HEK293 (cell line): ENCODE measurements around the gene BEND3.
A peak's percentile ranks its signal among the peaks of the same experiment; 100 is the strongest.

ENCODE experiments used
- CTCF ChIA-PET: fragments of 350-600 bp; formaldehyde crosslinking; extraction: SDS; loops from one replicate; lab custom pipeline; 2021; ENCODE audit warnings: antibody characterized with exemption; lab: Yijun Ruan, JAX
- POLR2A ChIA-PET: fragments of 300-600 bp; formaldehyde crosslinking; extraction: SDS; loops from one replicate; lab custom pipeline; 2020; ENCODE audit warnings: antibody characterized with exemption, inconsistent platforms; lab: Yijun Ruan, JAX
- H3K27ac ChIP-seq: fragments of 200-500 bp; sonication (Bioruptor generic); 2 replicates; pipeline ENCODE4 v1.5.1; 2014; ENCODE audit warnings: low read depth, low read length, control low read depth, inconsistent platforms; ENCODE audit errors: extremely low read depth
- H3K36me3 ChIP-seq, 2 experiments: fragments of 200-500 bp in 1 of 2; sonication (Bioruptor generic) in 1 of 2; 1 replicate in 1 of 2; 2 replicates in 1 of 2; pipeline ENCODE4 v1.5.1; 2014 to 2017; ENCODE audit warnings: inconsistent platforms in 2 of 2, low read length in 2 of 2; ENCODE audit not compliant: control insufficient read depth in 2 of 2, insufficient read depth in 1 of 2
- H3K4me1 ChIP-seq: fragments of 200-500 bp; sonication (Bioruptor generic); 2 replicates; pipeline ENCODE4 v1.5.1; 2014; ENCODE audit warnings: mild to moderate bottlenecking, low read length, inconsistent platforms; ENCODE audit not compliant: control insufficient read depth, insufficient read depth
- H3K4me3 ChIP-seq: 2 replicates; pipeline ENCODE4 v1.5.1; 2011; ENCODE audit warnings: low read depth, mild to moderate bottlenecking, control low read depth, low read length, moderate library complexity
- H3K9me3 ChIP-seq: fragments of 200-500 bp; sonication (Bioruptor generic); 2 replicates; pipeline ENCODE4 v1.5.1; 2014; ENCODE audit warnings: low read depth, low read length, inconsistent platforms; ENCODE audit not compliant: control insufficient read depth, insufficient read depth
- CTCF ChIP-seq: fragments of 450-650 bp; formaldehyde crosslinking; IDR thresholded peaks from 2 replicates; pipeline ENCODE4 v1.5.1; 2016; ENCODE audit warnings: missing biosample characterization, missing genetic modification characterization
- GLI2 ChIP-seq: fragments of 450-650 bp; formaldehyde crosslinking; IDR thresholded peaks from 2 replicates; pipeline ENCODE4; 2017; ENCODE audit warnings: missing biosample characterization, missing genetic modification characterization, low read depth, borderline replicate concordance
- HOXD13 ChIP-seq: sonication (generic); formaldehyde crosslinking; IDR thresholded peaks from 2 replicates; pipeline ENCODE4 v1.8.0; 2022; ENCODE audit warnings: missing genetic modification reagents, borderline replicate concordance
- PRDM2 ChIP-seq: fragments of 450-650 bp; formaldehyde crosslinking; IDR thresholded peaks from 2 replicates; pipeline ENCODE4 v1.5.1; 2016; ENCODE audit warnings: missing biosample characterization, missing genetic modification characterization, borderline replicate concordance
- PRDM4 ChIP-seq: fragments of 450-650 bp; formaldehyde crosslinking; IDR thresholded peaks from 2 replicates; pipeline ENCODE4 v1.5.1; 2017; ENCODE audit warnings: missing biosample characterization, missing genetic modification characterization
- REPIN1 ChIP-seq: fragments of 450-650 bp; formaldehyde crosslinking; IDR thresholded peaks from 2 replicates; pipeline ENCODE4 v1.5.1; 2017; ENCODE audit warnings: missing biosample characterization, missing genetic modification characterization, low read depth
- ZBTB26 ChIP-seq: fragments of 450-650 bp; formaldehyde crosslinking; optimal IDR thresholded peaks from 2 replicates; pipeline ENCODE3; 2016; ENCODE audit warnings: missing biosample characterization, mild to moderate bottlenecking, missing genetic modification characterization
- ZNF350 ChIP-seq: fragments of 450-650 bp; formaldehyde crosslinking; IDR thresholded peaks from 2 replicates; pipeline ENCODE4 v1.5.0; 2017; ENCODE audit warnings: missing biosample characterization, mild to moderate bottlenecking, missing genetic modification characterization
- ZNF416 ChIP-seq: fragments of 450-650 bp; formaldehyde crosslinking; IDR thresholded peaks from 2 replicates; pipeline ENCODE4 v1.5.1; 2016; ENCODE audit warnings: missing biosample characterization, missing genetic modification characterization
- ZNF423 ChIP-seq: fragments of 450-650 bp; formaldehyde crosslinking; IDR thresholded peaks from 2 replicates; pipeline ENCODE4 v1.5.1; 2016; ENCODE audit warnings: missing biosample characterization, missing genetic modification characterization
- ZNF513 ChIP-seq: fragments of 450-650 bp; IDR thresholded peaks from 2 replicates; pipeline ENCODE4 v1.5.1; 2018; ENCODE audit warnings: missing biosample characterization, missing genetic modification characterization
- ZNF626 ChIP-seq: fragments of 450-650 bp; sonication (Bioruptor Pico); formaldehyde crosslinking; IDR thresholded peaks from 2 replicates; pipeline ENCODE4 v1.5.1; 2018; ENCODE audit warnings: missing biosample characterization, missing genetic modification characterization, inconsistent platforms
- ZNF654 ChIP-seq: fragments of 450-650 bp; formaldehyde crosslinking; IDR thresholded peaks from 2 replicates; pipeline ENCODE4 v1.5.1; 2016; ENCODE audit warnings: low read depth, missing biosample characterization, missing genetic modification characterization
- ZNF677 ChIP-seq: fragments of 450-650 bp; IDR thresholded peaks from 2 replicates; pipeline ENCODE4 v1.5.0; 2018; ENCODE audit warnings: missing biosample characterization, mild to moderate bottlenecking, missing genetic modification characterization, moderate library complexity
- ZSCAN23 ChIP-seq: fragments of 450-650 bp; formaldehyde crosslinking; IDR thresholded peaks from 2 replicates; pipeline ENCODE4 v1.5.1; 2016; ENCODE audit warnings: missing biosample characterization, missing genetic modification characterization

Gene BEND3

GRCh38 chr6:107083047-107083768, 32.1 kb downstream of the BEND3 start:
- H3K9me3 ChIP-seq, result no peaks in the 10 kb centered on the region
- ChIA-PET CTCF (no interaction called here), POLR2A (no interaction called here)

GRCh38 chr6:107082045-107082444, 33.3 kb downstream of the BEND3 start:
- no peak overlapping the region for H3K27ac ChIP-seq
- ChIA-PET POLR2A (interaction anchor here (1.0 kb wide), 1 partner anchor 32 kb away, joined by 3 read pairs; no protein-coding TSS in a partner anchor), CTCF (interaction anchor here (1.0 to 1.9 kb wide), 4 partner anchors 9 to 84 kb away, joined by 3 to 6 read pairs (median 4); partner anchors contain the start of gene MTRES1)
- H3K4me3 ChIP-seq, result no peak overlapping the region
- H3K36me3 ChIP-seq, result peaks cover 5 to 22% of the 10 kb centered on the region in 2 experiments; a peak in 2 of 3 replicates
- TF ChIP-seq ZNF350 (tag by site-specific recombination) (no peak), CTCF (tag by site-specific recombination) (0 out of 2 replicates have a peak, but pooled peaks have one; percentile 14)
- peaks cover 7% of the 10 kb centered on the region for H3K4me1 ChIP-seq
- no peaks in the 10 kb centered on the region for H3K9me3 ChIP-seq

More at GRCh38 chr6:107083047-107083768, 32.1 kb downstream of the BEND3 start:
- Histone ChIP-seq H3K4me3 (no peak overlapping the region), H3K4me1 (peaks cover 1% of the 10 kb centered on the region), H3K36me3 (peaks cover 14 to 26% of the 10 kb centered on the region in 2 experiments; a peak in 2 of 3 replicates), H3K27ac (no peak overlapping the region)
- TF ChIP-seq PRDM4 (tag by site-specific recombination), result 0 out of 2 replicates have a peak, but pooled peaks have one; percentile 25
- no peak for TF ChIP-seq ZNF513 (tag by site-specific recombination)

- POLR2A ChIA-PET, result no interaction called here
- Histone ChIP-seq H3K27ac (no peak overlapping the region), H3K36me3 (peaks cover 0 to 14% of the 10 kb centered on the region in 2 experiments; a peak in 2 of 3 replicates), H3K4me3 (no peak overlapping the region), H3K4me1 (peaks cover 7% of the 10 kb centered on the region), H3K9me3 (no peaks in the 10 kb centered on the region)
- CTCF ChIA-PET, result interaction anchor here (0.6 to 0.9 kb wide), 5 partner anchors 11 to 1373 kb away, joined by 3 to 4 read pairs (median 4); partner anchors contain the start of gene MTRES1
- TF ChIP-seq ZNF654 (tag by site-specific recombination) (no peak), ZNF423 (tag by site-specific recombination) (no peak), ZNF626 (tag by site-specific recombination) (no peak), ZBTB26 (tag by site-specific recombination) (no peak), GLI2 (no peak), ZNF416 (tag by site-specific recombination) (no peak), HOXD13 (CRISPR knock-in tag) (no peak), ZSCAN23 (tag by site-specific recombination) (no peak), PRDM2 (no peak), REPIN1 (no peak), ZNF677 (tag by site-specific recombination) (no peak)
These were observed 35.3 kb downstream of the BEND3 start for GRCh38 chr6:107080036-107080435.
